AG09319 (cell line): ENCODE results near the gene CST9L.
"Not testable (repeated sequence)": the region's sequence is repeated elsewhere in the genome, so short reads cannot be mapped to it uniquely, and the experiment has no call there.

Source experiments
- DNase-seq: peaks from one replicate; pipeline ENCODE4 v3.0.0-alpha.2; 2010; ENCODE audit warnings: low read depth; ENCODE audit errors: extremely low read depth
- TF ChIP-seq, protein P1 (sequence below): IDR thresholded peaks from 2 replicates; pipeline ENCODE4 v1.5.1; 2011; ENCODE audit warnings: low read depth, mild to moderate bottlenecking, inconsistent platforms, low read length, moderate library complexity

The CST9L gene

GRCh38 chr20:23586735-23587525 is 18.6 kb upstream of the CST9L start:
- TF ChIP-seq, protein P1, sequence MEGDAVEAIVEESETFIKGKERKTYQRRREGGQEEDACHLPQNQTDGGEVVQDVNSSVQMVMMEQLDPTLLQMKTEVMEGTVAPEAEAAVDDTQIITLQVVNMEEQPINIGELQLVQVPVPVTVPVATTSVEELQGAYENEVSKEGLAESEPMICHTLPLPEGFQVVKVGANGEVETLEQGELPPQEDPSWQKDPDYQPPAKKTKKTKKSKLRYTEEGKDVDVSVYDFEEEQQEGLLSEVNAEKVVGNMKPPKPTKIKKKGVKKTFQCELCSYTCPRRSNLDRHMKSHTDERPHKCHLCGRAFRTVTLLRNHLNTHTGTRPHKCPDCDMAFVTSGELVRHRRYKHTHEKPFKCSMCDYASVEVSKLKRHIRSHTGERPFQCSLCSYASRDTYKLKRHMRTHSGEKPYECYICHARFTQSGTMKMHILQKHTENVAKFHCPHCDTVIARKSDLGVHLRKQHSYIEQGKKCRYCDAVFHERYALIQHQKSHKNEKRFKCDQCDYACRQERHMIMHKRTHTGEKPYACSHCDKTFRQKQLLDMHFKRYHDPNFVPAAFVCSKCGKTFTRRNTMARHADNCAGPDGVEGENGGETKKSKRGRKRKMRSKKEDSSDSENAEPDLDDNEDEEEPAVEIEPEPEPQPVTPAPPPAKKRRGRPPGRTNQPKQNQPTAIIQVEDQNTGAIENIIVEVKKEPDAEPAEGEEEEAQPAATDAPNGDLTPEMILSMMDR = no peak
- no peak for DNase-seq

- DNase-seq = no peak
- TF ChIP-seq, protein P1 = no peak
Observed at GRCh38 chr20:23585808-23586734, 17.8 kb upstream of the CST9L start.

GRCh38 chr20:23585449-23585807 is 17.1 kb upstream of the CST9L start:
- no peak for DNase-seq
- TF ChIP-seq, protein P1 = no peak

DNA sequence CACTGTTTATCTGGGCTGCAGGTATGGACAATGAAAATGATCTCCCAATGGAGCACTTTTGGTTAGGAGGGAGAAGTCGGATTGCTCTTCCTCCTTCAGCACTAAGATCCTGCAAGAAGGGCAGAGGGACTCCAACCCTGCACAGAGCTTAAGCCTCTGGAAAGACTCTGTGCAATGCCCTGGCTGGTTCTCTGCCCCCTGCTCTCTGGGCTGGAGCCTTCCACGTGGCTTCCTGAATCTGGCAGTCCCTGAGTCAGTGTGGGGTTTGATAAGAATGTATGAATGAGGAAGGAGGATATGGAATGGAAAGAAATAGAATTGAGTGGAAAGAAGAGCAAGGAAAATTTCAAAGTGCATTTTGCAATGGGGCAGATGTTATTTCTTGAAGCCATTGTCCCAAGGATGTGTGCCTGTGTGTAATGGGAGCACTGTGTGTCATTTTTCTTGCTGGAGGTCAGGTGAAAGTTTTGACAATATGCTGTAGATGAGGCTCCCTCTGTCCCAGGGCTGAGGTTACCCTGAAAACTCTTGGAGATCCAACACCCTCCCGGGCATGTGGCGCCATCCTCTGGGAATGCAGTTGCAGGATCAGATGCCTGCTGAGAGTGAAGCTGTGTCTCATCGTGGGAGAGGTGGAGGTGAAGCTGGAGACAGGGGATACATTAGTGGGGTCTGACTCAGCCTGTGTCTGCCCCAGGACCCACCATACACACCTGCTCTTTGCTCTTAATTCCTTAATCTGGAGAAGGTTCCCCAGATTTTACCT is 16.3 kb upstream of the CST9L start:
- TF ChIP-seq, protein P1 = no peak
- no peak for DNase-seq

GRCh38 chr20:23583526-23583925 is 15.2 kb upstream of the CST9L start:
- DNase-seq = no peak
- TF ChIP-seq, protein P1 = no peak

DNA sequence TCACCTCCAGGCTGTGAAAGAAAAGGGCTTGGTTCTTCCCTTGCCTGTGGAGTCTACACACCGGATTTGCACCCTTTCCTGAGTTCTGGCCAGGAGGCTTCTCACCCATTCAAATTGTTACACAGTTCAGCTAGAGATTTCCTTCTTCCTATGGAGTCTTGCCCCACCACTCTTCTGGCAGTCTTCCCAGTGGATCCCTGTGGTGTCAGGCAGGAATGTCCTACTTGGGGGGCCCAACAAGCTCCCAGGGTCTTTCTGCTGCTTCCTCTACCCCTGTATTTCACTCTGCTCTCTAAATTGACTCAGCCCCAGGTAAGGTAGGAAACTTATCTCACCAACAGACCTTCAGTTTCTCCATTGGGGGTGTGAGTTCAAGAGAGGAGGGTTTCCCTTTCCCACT is 14.0 kb upstream of the CST9L start:
- TF ChIP-seq, protein P1 = no peak
- DNase-seq = no peak

DNA sequence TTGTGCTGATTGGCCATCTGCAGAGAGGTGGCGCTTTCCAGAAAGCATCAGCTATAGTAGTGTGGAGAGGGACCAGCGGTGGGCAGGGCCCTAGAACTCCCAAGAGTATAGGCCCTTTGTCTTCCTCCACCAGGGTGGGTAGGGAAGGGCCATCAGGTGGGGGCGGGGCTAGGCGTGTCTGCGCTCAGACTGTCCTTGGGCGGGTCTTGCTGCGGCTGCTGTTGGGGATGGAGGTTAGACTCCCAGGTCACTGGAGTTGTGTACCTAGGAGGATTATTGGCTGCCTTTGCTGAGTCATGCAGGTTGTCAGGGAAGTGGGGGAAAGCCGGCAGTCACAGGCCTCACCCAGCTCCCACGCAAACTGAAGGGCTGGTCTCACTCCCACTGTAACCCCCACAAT is 13.5 kb upstream of the CST9L start:
- DNase-seq = not testable (repeated sequence)
